Measurements from ENCODE around the gene KCNC1.

DNA sequence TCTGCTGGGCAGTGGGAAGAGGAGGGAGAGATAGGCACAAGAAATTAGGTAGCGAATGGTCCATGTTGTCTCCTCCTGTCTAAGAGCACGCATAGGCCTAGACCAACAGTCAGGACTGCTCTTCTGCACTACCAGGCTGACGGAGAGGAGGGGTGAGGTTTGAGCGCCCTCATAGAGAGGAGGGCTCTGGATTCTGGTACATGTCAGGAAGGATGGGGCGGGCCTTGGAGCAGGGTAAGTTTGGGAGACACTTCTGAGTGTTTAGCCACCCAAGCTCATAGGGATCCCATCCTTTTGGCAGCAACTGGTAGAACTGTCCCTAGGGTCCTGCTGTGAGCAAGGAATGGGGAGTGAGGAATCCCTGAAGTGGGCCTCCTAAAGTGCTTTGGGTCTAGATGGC, 60.4 kb downstream of the KCNC1 start:
- TF ChIP-seq, protein P1, sequence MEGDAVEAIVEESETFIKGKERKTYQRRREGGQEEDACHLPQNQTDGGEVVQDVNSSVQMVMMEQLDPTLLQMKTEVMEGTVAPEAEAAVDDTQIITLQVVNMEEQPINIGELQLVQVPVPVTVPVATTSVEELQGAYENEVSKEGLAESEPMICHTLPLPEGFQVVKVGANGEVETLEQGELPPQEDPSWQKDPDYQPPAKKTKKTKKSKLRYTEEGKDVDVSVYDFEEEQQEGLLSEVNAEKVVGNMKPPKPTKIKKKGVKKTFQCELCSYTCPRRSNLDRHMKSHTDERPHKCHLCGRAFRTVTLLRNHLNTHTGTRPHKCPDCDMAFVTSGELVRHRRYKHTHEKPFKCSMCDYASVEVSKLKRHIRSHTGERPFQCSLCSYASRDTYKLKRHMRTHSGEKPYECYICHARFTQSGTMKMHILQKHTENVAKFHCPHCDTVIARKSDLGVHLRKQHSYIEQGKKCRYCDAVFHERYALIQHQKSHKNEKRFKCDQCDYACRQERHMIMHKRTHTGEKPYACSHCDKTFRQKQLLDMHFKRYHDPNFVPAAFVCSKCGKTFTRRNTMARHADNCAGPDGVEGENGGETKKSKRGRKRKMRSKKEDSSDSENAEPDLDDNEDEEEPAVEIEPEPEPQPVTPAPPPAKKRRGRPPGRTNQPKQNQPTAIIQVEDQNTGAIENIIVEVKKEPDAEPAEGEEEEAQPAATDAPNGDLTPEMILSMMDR (IDR thresholded peaks at IDR 0.05), result no peak
- no peak for TF ChIP-seq POLR2A (IDR thresholded peaks at IDR 0.05)
- no peak for TF ChIP-seq POLR2AphosphoS5 (IDR thresholded peaks at IDR 0.05)
- TF ChIP-seq EP300 (IDR thresholded peaks at IDR 0.05), result no peak

All from sigmoid colon (tissue), 4 donors.